K562 (cell line): ENCODE results near the gene POU2AF1. TPM values are rescaled to one million over a fixed set of nuclear protein-coding genes. Genes with fewer than 3 reads are reported as not detected.

ENCODE experiments used
- ATAC-seq: fragments of 200-7000 bp; cut with Tn5 transposase; 3 replicates; pipeline ENCODE4 v1.9.1; 2020; ENCODE audit warnings: moderate library complexity
- BruUV-seq: library from RNA; stranded (reverse); fragments of 400-500 nt; replicated peaks from 2 replicates; lab custom pipeline; 2021; lab: Mats Ljungman, UMichigan
- CTCF ChIA-PET: fragments of 300-600 bp; formaldehyde crosslinking; extraction: SDS; loops from one replicate; lab custom pipeline; 2021; ENCODE audit warnings: low intra/inter-chr PET ratio; lab: Yijun Ruan, JAX
- POLR2A ChIA-PET: fragments of 300-600, 350-650 bp; sonication (Branson Sonifier 250); formaldehyde crosslinking; extraction: SDS; loops from one replicate; lab custom pipeline; 2021; ENCODE audit warnings: antibody characterized with exemption, inconsistent platforms; lab: Yijun Ruan, JAX
- DNase-seq, 4 experiments: peaks; one replicate each; pipeline versions ENCODE4 v3.0.0 to v3.0.0-alpha.2; 2011 to 2018; ENCODE audit warnings: low spot score in 3 of 4, mixed read lengths in 3 of 4; ENCODE audit errors: extremely low read depth in 1 of 4
- FAIRE-seq: peaks from 2 replicates; lab custom pipeline; 2011; peaks lifted over from hg19 to GRCh38; lab: Jason Lieb, UNC
- H2AFZ ChIP-seq: 2 replicates; pipeline ENCODE4 v1.6.0; 2011; ENCODE audit warnings: low read depth, low read length, control low read depth, inconsistent platforms
- H3K27ac ChIP-seq: fragments of 200-600 bp; 3 replicates; pipeline ENCODE4 v1.8.0; 2011; ENCODE audit warnings: low read depth, mild to moderate bottlenecking, control low read depth, inconsistent platforms, low read length, moderate library complexity, mixed read lengths; ENCODE audit errors: extremely low read depth
- H3K27me3 ChIP-seq, 2 experiments: fragments of 300-600 bp in 1 of 2; 2 replicates in 1 of 2; 3 replicates in 1 of 2; pipeline versions ENCODE4 v1.6.0 to v1.8.0; 2011; ENCODE audit warnings: inconsistent platforms in 2 of 2, low read length in 2 of 2, mild to moderate bottlenecking in 1 of 2, mixed read lengths in 1 of 2, moderate library complexity in 1 of 2; ENCODE audit not compliant: control insufficient read depth in 2 of 2, insufficient read depth in 2 of 2
- H3K36me3 ChIP-seq: fragments of 300-600 bp; 3 replicates; pipeline ENCODE4 v1.8.0; 2011; ENCODE audit warnings: mild to moderate bottlenecking, low read length, inconsistent platforms; ENCODE audit not compliant: control insufficient read depth, insufficient read depth
- H3K4me1 ChIP-seq, 2 experiments: fragments of 200-600 bp in 1 of 2; replicated peaks in 1 of 2; 2 replicates in 1 of 2; 3 replicates in 1 of 2; pipeline versions ENCODE4 v1.5.1 to v1.8.0; 2011; ENCODE audit warnings: inconsistent platforms in 2 of 2, low read length in 2 of 2, mild to moderate bottlenecking in 1 of 2, mixed read lengths in 1 of 2, moderate library complexity in 1 of 2; ENCODE audit not compliant: control insufficient read depth in 2 of 2, insufficient read depth in 2 of 2
- H3K4me2 ChIP-seq: 2 replicates; pipeline ENCODE4 v1.6.1; 2011; ENCODE audit warnings: low read length, control low read depth, inconsistent platforms, mixed read lengths; ENCODE audit not compliant: insufficient read depth
- H3K4me3 ChIP-seq: fragments of 200-600 bp; sonication (generic), shearing (Covaris generic); 2 replicates; pipeline ENCODE4 v1.5.1; 2016; ENCODE audit warnings: control low read depth, inconsistent platforms
- H3K79me2 ChIP-seq: fragments of 200-600 bp; 3 replicates; pipeline ENCODE4 v1.8.0; 2011; ENCODE audit warnings: low read length, inconsistent platforms; ENCODE audit not compliant: control insufficient read depth, insufficient read depth
- H3K9ac ChIP-seq, 2 experiments: 2 replicates each; pipeline versions ENCODE4 v1.6.0 to v1.6.1; 2011; ENCODE audit warnings: low read depth in 2 of 2, low read length in 2 of 2, control low read depth in 1 of 2, inconsistent platforms in 1 of 2, mild to moderate bottlenecking in 1 of 2, mixed read lengths in 1 of 2; ENCODE audit not compliant: insufficient read depth in 1 of 2
- H3K9me1 ChIP-seq: one replicate; pipeline ENCODE4 v1.6.0; 2011; ENCODE audit warnings: inconsistent platforms, mild to moderate bottlenecking, low read length, moderate library complexity; ENCODE audit not compliant: control insufficient read depth, insufficient read depth
- H3K9me3 ChIP-seq: replicated peaks from 2 replicates; pipeline ENCODE4 v1.5.1; 2011; ENCODE audit warnings: low read depth, low read length, inconsistent platforms; ENCODE audit not compliant: control insufficient read depth, insufficient read depth
- H4K20me1 ChIP-seq: replicated peaks from 2 replicates; pipeline ENCODE4 v1.6.1; 2011; ENCODE audit warnings: low read length, inconsistent platforms, mixed read lengths; ENCODE audit not compliant: control insufficient read depth, insufficient read depth
- CTCF ChIP-seq, 3 experiments: IDR thresholded peaks in 2 of 3; conservative IDR thresholded peaks in 1 of 3; 2 replicates each; pipeline ENCODE4 v1.5.1; 2011 to 2012; ENCODE audit warnings: low read length in 3 of 3, mild to moderate bottlenecking in 3 of 3, control low read depth in 2 of 3, improper control_type of control experiment in 1 of 3, inconsistent platforms in 1 of 3, low read depth in 1 of 3, mixed read lengths in 1 of 3, moderate library complexity in 1 of 3; ENCODE audit not compliant: insufficient read depth in 2 of 3
- MCM7 ChIP-seq, 2 experiments: fragments of 450-650 bp; IDR thresholded peaks; 2 replicates each; pipeline ENCODE4 v1.6.1; 2016 to 2018
- MGA ChIP-seq: fragments of 450-650 bp; IDR thresholded peaks from 2 replicates; pipeline ENCODE4 v1.6.1; 2016; ENCODE audit warnings: mild to moderate bottlenecking, moderate library complexity
- PBX2 ChIP-seq, 2 experiments: IDR thresholded peaks in 1 of 2; conservative IDR thresholded peaks in 1 of 2; 2 replicates each; pipeline ENCODE4 v1.6.1; 2016; ENCODE audit warnings: low read depth in 2 of 2, mild to moderate bottlenecking in 1 of 2, missing compliant biosample characterization in 1 of 2, missing genetic modification characterization in 1 of 2, moderate library complexity in 1 of 2
- in situ Hi-C: fragments of 300-500 bp; cut with MboI; formaldehyde crosslinking; loops from 4 replicates; pipeline ENCODE4 v1.15.0; 2018; ENCODE audit warnings: inconsistent platforms, mixed read lengths
- intact Hi-C: fragments of 100-400 bp; cut with micrococcal nuclease; formaldehyde crosslinking; loops from 2 replicates; pipeline ENCODE4 v1.14.2; 2022
- polyA plus RNA-seq, 8 experiments: library from polyadenylated mRNA; depleted of rRNA in 4 of 8; stranded (reverse) in 5 of 8; unstranded in 3 of 8; fragments of >200 nt; fragmentation: Nextera tagmentation in 2 of 8; fragmentation: Illumina TruSeq in 1 of 8; extraction: Ambion mirVana in 2 of 8; extraction: Trizol in 1 of 8; gene quantifications; 2 replicates each; pipeline versions ENCODE4 v1.2.1 to v1.2.3, GENCODE V29; 2011 to 2014; ENCODE audit warnings: inconsistent platforms in 1 of 8, missing spikeins in 1 of 8
- total RNA-seq, 7 experiments: library from RNA; depleted of rRNA in 6 of 7; stranded (reverse); fragments of >200 nt in 6 of 7; fragmentation: Illumina TruSeq in 2 of 7; extraction: Trizol in 2 of 7; gene quantifications; 2 replicates each; pipeline versions ENCODE4 v1.2.1 to v1.2.3, GENCODE V29; 2011 to 2021; ENCODE audit warnings: low replicate concordance in 1 of 7

The POU2AF1 gene
- total and polyA plus RNA-seq, 9 of the 15 experiments (the other 6 are each of a cell fraction or from before 2014, with no cell fraction given) = 0.09 TPM; not detected in 8

GRCh38 chr11:111400595-111400994 lies 21.5 kb upstream of the POU2AF1 start:
- no peak overlapping the region for H3K27ac ChIP-seq
- no peak overlapping the region for H3K4me2 ChIP-seq
- no peaks in the 10 kb centered on the region for H3K4me1 ChIP-seq
- H4K20me1 ChIP-seq = no peaks in the 10 kb centered on the region
- H3K4me3 ChIP-seq = no peak overlapping the region
- FAIRE-seq (no peak), ATAC-seq (no peak), DNase-seq (no peak)
- H2AFZ ChIP-seq = no peak overlapping the region
- H3K9ac ChIP-seq = no peak overlapping the region
- H3K36me3 ChIP-seq = no peaks in the 10 kb centered on the region
- intact Hi-C loops (no loop called here), in situ Hi-C loops (no loop called here)
- H3K9me3 ChIP-seq = no peaks in the 10 kb centered on the region
- ChIA-PET POLR2A (no interaction called here), CTCF (no interaction called here)
- H3K27me3 ChIP-seq = no peaks in the 10 kb centered on the region
- H3K79me2 ChIP-seq = no peaks in the 10 kb centered on the region
- no TSS peak for BruUV-seq
- H3K9me1 ChIP-seq = no peaks in the 10 kb centered on the region
- TF ChIP-seq PBX2 (CRISPR knock-in tag; IDR thresholded peaks at IDR 0.05; ENCODE audit: low read depth) = no peak
- no peak for TF ChIP-seq PBX2 (tag; conservative IDR thresholded peaks at IDR 0.05; ENCODE audit: low read depth)
- TF ChIP-seq MCM7 (IDR thresholded peaks at IDR 0.05) = no peak
- TF ChIP-seq MGA = no peak
- TF ChIP-seq CTCF (IDR thresholded peaks at IDR 0.05 in 2 of 3, conservative IDR thresholded peaks at IDR 0.05 in 1 of 3; ENCODE audit: insufficient read depth in 2 of 3, low read depth in 1 of 3, low read length in 3 of 3) = no peak
